HL-60/S4 treated with retinoic acid at 250 ng/mL for 4 days and 3 days (cell line): ENCODE results near the gene GRK3.
"Not testable (repeated sequence)": the region's sequence is repeated elsewhere in the genome, so short reads cannot be mapped to it uniquely, and the experiment has no call there.

Experiments
- in situ Hi-C: fragments of 300-500 bp; cut with MboI; formaldehyde crosslinking; loops from 2 replicates; pipeline ENCODE4 v1.7.0; 2022; ENCODE audit warnings: low sequenced_read_pairs

GRK3 gene

DNA sequence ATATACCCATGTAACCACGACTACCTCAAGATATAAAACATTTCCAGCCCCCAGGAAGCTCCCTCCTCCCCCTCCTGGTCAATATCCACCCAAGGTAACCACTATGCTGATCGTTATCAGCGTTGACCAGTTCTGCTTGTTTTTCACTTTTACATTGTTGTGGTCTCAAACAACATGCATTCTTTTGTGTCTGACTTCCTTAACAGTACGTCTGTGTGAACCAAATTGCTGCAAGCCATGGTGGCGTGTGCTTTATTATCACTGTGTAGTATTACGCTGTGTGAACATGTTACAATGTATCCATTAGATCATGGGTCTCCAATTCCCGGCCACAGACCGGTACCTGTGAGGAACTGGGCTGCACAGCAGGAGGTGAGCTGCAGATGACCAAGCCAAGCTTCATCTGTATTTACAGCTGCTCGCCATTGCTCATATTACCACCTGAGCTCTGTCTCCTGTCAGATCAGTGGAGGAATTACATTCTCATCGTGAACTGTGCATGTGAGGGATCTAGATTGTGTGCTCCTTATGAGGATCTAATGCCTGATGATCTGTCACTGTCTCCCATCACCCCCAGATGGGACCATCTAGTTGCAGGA, 15.5 kb upstream of the GRK3 start:
- in situ Hi-C loops = no loop called here

DNA sequence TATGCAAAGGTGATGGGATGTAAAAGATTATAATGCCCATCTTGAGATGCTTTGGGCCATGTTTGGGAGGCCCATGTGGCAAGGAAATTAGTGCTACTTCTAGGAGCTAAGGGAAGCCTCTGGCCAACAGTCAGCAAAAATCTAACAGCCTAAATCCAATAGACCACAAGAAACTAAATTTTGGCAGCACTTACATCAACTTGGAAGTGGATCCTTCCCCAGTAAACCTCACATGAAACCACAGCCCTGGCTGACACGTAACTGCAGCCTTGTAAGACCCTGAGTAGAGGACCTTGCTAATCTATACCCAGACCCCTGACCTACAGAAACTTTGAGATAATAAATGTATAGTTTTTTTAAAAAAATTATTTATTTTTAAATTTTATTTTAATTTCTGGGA, 13.1 kb upstream of the GRK3 start:
- in situ Hi-C loops = no loop called here

DNA sequence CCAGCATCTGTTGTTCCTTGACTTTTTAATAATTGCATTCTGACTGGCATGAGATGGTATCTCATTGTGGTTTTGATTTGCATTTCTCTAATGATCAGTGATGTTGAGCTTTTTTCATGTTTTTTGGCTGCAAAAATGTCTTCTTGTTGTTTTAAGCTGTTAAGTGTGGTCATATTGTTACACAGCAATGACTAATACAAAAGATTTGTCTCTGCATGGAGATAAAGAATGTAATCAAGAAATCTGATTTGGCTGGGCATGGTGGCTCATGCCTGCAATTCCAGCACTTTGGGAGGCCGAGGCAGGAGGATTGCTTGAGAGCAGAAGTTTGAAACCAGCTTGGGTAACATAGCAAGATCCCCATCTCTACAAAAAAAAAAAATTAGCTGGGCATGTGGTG, 12.1 kb upstream of the GRK3 start:
- in situ Hi-C loops = not testable (repeated sequence)

DNA sequence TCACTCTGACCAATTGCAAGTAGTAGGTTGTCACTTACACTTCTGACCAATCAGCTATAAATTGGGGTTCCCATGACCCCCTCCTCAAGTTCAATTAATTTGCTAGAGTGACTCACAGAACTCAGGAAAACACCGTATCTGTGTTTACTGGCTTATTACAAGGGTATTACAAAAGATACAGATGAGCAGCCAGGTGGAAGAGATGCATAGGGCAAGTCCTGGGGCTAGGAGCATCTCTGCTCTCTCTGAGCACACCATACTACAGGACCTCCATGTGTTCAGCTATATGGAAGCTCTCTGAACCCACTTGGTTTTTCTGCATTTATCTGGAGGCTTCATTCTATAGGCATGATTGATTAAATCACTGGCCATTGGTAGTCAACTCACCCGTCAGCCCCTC, 11.3 kb upstream of the GRK3 start:
- in situ Hi-C loops = no loop called here

DNA sequence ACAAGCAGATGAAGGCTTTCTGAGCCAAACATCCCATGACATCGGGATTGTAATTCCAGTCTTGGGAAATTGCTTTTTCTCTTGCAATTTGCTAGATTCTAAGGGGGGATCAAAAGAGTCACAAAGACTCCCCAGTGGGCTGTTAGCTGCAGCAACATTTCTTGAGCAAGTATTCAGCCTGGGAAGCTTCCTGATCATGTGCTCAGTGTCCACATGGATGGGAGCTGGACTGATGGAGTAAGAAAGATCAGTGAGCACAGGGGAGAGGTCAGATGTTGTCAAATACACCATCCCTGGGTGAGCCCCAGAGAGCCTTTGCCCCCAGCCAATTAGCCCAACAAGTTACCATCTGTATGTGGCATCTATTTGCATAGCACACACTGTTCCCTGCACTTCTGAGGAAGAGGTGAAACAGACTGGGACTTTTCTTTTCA, 10.2 kb upstream of the GRK3 start:
- in situ Hi-C loops = no loop called here

DNA sequence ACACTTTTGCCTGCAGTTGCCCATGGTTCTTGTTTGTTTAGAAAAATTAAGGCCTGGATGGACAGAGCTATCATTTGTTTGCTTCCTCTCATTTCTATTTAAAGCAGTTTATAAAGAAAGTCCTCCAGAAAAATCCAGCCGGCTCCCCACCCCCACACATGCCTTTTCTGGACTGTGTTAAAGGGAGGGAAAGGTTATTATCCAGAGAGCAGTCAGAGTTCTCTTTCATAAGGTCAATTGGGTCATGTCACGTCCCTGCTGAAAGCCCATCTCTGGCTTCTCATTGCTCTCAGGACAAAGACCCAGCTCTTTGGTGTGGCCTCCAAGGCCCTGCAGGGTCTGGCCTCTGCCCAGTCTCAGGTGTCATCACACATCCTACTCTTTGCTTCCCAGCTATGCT, 9.8 kb upstream of the GRK3 start:
- in situ Hi-C loops = no loop called here

DNA sequence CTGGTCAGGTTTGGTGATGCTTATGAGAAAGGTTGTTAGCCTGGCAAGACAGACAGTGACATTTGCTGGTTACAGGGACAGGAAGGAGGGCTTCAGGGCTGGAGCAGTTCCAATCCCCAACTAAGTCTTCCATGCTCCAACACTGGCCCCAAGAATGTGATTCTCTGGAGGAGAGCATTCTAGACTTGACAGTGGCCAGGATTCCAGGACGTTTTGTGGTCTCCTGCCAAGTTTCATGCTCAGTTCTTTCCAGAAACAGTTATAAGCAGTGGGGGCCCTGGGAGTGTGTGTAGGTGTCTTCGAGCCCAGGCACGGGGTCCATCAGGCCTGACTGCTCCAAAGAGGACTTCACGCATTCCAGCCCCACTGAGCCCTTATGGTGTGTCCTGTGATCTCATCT, 8.9 kb upstream of the GRK3 start:
- in situ Hi-C loops = no loop called here

DNA sequence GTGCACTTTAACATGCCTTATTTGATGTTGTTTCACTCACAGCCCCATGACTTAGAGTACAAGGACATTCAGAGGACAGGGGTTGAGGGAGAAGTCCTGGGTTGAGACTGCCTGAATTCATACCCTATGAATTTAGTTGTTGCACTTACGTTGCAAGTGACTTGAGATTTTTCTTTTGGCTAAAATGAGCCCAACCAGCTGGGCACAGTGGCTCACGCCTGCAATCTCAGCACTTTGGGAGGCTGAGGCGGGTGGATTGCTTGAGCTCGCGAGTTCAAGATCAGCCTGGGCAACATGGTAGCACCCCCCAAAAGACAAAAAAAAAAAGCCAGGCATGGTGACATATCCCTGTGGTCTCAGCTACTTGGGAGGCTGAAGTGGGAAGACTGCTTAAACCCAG, 7.3 kb upstream of the GRK3 start:
- in situ Hi-C loops = no loop called here

DNA sequence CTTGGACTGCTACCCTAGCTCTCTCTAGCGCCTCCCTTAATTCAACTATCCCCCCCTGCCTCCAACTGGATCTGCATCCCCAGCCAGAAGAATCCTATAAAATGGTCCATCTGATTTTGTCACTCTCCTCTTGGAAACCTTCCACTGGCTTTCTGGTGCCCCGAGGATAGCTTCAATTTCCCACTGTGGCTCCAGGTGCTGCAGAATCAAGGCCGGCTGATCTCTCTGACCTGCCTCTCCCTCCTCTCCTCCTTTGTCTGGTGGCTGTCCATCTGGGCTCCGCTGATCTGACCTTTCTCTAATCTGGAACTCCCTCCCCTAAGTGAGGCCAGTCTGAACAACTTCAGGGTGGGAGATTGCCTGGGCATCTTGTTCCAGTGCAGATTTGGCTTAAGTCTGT, 6.1 kb upstream of the GRK3 start:
- in situ Hi-C loops = no loop called here

DNA sequence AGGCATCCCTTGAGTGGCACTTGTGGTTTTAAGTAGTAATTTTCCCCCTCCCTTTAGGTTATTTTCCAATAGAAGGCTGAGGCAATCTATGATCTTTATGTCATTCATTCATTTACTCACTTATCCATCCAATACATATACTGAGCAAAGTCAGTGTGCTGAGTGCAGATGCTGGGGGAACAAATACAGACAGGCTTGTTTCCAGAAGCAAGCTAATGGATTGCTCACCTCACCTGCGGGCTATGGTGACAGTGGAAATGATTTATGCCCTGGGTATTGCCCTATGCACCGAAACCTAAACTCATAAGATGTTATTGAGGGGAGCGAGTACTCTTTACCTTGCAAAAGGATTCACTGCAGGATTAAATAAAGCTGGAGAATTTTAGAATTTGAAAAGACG, 4.6 kb upstream of the GRK3 start:
- in situ Hi-C loops = not testable (repeated sequence)

DNA sequence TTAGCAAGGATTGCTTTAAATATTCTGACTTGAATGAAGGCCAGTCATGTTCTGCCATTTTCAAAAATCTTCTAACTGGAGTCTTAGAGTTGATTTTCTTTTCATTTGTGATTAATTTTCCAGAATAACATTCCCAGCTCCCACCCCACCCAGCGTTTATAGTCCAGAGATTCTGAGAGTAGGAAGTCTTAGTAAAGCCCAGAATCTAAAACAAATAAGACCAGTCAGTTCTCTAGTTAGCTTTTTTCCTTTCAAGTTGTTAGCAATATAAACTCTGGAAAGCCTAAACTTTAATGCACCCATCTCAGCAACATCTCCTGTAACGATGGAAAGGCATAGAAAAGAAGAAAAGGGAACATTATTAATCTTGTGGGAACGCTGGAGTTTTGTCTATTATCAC, 3.3 kb upstream of the GRK3 start:
- in situ Hi-C loops = not testable (repeated sequence)

DNA sequence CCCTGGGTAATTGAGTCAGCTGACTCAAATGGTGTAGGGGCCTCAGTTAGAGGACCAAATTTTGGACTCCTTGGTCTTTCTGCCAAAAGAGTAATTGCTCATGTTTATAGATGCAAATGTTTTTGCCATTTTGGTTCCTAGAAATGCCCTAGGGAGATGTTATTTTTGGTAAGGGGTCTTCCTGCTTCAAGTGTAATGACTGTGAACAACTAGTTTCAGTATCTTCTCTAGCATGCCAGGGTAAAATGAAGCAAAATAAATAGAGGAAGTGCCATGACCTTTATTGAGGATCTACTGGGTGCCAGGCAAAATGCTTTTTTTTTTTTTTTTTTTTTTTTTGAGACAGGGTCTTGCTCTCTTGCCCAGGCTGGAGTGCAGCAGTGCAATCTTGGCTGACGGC, 2.5 kb upstream of the GRK3 start:
- in situ Hi-C loops = not testable (repeated sequence)

DNA sequence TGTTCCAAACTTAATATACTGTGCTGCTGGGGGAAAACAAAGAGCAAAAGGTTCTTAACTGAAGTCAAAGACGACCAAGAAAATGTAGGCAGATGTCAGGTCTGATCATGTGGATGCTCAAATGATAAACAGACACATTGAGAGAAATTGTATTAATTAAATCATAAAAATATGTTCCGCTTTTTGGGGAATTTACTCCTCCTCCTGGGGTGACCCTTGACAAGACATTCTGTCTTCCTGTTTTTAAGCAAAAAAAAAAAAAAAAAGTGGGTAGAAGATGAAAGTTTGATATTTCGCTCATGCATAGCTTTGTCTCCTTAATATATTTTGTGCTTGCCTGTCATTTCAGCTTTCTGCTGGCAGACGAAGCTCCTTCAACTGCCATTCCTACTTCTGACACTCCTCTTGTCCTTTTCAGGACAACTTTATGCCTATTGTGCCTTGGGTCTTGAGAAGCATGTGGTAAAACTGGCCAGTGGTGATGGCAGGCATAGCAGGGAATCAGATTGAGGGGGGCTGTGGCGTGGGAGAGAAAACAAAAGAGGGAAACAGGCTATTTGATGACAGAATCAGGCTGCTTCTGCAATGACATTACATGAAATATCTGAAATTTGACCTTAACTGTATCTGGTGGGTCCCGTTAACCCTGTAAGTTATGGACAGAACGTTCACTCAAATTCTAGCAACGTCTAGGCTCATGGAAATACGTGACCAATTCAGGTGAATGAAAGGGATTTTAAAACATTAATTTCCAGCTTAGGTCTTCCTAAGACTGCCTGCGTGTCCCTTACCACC, 1.3 kb upstream of the GRK3 start:
- in situ Hi-C loops = not testable (repeated sequence)

DNA sequence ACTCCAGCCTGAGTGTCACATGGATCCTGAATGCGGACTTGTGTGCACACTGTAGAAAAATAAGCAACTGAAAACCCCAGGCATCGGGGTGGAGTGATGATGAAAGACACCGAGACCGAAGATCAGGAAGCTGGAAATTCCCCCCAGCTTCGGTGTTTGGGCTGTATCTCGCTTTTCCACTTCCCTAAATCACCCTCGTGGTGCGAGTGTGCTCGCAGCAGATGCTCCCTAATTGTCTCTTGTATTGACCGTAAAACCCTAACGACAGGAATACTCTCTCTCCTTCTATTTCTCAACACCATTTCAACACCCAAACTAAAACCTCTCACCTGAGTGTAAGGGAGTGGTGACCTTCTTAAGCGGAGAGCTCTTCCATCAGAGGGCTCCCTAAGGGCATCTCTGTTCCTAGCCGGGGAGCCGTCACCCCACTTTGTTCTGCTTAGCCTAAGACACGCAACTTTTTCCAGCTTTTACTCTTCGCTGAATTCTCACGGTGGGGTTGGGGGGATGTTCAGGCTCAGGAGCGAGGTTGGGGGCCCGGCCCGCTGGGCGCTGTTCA, 635 bp upstream of the GRK3 start:
- in situ Hi-C loops = no loop called here

DNA sequence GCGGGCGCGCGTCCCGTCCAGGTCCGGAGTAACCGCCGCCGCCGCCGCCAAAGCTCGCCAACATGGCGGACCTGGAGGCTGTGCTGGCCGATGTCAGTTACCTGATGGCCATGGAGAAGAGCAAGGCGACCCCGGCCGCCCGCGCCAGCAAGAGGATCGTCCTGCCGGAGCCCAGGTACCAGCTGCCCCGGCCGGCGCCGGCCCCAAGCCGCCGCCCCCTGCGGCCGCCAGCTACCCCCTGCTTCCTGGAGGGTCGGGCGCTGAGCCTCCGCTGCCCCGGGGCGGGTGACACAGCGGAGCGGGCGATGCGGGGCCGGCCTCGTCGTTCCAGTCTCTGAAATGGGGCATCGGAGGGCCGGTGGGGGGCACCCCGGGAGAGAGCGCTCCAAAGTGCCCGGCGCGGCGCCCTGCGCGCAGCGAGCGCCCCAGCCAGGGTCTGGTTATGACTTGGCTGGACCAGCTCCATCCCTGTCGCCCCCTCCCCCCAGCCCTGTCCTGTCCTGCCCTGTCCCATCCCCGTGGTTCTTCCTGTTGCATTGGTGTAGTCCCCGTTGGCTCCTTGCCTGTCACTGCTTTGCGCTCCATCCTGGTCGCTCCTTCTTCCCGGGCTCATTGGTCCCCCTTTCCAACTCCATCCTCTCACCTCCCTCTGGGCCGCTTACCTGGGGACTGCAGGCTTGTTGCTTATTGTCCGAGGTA, 653 bp downstream of the GRK3 start:
- in situ Hi-C loops = no loop called here

DNA sequence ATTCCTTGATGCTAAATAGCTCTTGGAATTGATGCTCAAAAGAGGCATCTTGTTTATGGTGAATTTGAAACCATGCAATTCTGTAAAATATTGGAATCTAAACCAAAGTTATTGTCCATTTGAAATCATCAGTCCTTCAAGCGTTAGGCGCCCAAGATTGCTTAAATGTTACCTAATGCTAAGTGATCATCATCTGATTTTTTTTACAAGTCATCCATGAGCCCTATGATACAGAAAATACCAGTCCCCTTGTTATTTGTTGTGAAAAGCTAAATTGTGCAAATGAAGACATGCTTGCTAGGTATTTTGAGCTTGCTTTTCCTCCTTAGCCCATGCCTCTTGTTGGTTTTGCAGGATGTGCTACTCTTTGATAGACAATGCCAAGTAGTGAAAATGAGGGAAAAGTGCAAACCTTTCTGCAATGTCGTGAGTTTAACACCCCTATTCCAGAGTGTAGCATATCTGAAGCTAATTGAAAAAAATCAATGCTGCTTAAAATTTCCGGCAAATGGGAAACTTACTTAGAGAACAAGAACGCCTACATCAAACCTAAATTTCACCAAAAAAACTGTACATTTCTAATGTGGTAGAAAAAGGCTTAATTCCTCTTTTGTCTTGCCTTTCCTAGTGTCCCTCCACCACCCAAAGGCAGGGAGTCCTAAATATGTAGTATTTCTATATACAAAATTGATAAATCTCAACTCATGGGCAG, 1.9 kb downstream of the GRK3 start:
- in situ Hi-C loops = no loop called here

DNA sequence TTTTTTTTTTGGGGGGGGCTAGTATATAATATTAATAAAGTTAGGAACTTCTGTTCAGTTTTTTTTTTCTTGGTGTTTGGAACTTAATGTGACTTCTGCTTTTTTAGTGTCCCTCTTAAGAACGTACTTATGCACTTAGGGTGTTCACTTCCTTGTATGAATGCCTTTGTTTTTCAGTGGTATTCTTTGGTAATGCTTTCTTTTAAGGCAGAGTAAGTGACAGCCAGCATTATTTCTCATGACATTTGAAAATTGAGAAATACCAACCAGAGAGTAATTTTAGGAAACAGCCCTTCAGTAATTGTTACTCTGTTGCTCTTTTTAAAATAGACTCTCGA, 2.4 kb downstream of the GRK3 start:
- in situ Hi-C loops = no loop called here

DNA sequence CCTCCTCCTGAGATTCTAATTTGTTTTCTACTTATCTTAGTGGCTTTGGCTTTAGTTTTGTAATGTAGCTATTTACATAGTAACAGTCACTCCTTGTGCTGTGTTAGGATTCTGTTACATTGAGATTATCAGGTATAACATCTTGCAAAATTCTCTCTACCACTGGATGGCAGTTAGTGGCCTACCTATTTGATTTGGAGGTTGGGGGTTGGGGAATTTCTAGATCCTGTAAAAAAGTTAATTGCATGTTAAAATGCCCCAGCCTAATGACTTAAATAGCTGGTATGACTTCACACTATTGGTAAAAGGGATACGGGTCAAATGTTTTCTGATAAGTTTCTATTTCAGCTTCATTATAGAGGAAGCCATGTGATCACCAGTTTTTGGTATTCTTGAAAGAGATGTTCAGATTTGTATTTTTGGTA, 2.8 kb downstream of the GRK3 start:
- in situ Hi-C loops = no loop called here

DNA sequence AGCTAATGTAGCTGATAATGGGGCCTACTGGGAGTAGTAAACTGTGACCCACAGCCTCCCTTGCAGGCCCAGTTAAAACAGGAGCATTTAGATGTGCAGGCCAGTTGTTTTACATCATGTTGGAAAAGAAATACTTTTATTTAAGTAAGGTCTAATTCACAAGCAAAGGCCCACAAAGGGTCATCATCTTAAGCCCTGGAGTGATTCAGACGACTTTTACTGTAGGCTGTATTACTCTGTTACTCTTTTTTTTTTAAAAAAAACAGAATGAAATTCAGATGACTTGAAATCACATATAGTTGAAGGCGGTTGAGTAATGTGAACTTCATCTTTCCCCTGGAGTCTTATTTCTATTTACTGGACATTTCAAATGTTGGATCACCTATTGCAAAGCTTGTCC, 3.6 kb downstream of the GRK3 start:
- in situ Hi-C loops = not testable (repeated sequence)

DNA sequence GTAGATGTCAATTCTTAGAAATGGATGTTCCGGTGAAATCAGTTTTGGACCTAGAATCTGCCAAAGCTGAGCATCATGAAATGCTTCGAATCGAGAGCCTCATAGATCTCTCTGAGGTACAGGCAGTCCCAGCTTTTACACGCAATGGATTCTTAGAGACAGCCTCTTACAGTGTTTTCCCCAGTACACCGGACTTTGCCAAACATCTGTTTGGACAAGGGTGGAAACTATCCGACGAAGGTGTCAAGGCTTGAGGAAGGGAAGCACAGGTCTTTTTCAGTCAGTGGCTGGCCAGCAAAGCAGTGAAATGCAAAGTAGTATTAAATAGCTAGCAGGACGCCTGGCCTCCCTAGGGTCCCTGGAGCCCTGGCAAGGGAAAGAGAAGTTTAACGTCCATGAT, 4.9 kb downstream of the GRK3 start:
- in situ Hi-C loops = no loop called here

DNA sequence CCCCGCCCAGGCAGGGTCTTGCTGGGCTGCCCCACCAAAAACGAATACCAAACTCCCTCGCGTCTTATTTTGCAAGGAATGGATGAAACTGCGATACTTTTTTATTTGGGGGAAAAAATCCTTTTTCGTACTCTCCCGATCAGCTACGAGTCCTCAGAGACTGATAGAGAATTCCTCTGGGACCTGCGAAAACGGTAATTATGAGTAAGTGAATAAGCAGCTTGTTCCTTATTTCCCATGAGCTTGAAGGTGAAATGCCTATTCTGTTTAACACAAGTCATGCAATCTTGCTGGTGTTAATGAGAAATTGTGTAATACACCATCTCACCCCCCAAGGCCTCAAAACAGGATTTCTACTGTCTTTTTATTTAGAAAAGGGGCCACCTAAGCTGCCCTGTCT, 5.5 kb downstream of the GRK3 start:
- in situ Hi-C loops = no loop called here
